Kidney tubule cell (primary cell): ENCODE data around the gene TC2N.
A peak's percentile ranks its signal among the peaks of the same experiment; 100 is the strongest.
"Not testable (repeated sequence)": the region's sequence is repeated elsewhere in the genome, so short reads cannot be mapped to it uniquely, and the experiment has no call there.

Experiments
- DNase-seq: peaks from one replicate; pipeline ENCODE4 v3.0.0-alpha.2; 2018; ENCODE audit warnings: low spot score

Gene TC2N

GRCh38 chr14:91889477-91890211 lies 22.3 kb upstream of the TC2N start:
- DNase-seq: no peak

- DNase-seq: peak; percentile 81
These were observed 21.5 kb upstream of the TC2N start for GRCh38 chr14:91888641-91889476.

GRCh38 chr14:91886961-91887360 lies 19.6 kb upstream of the TC2N start:
- DNase-seq: no peak

GRCh38 chr14:91885839-91886238 lies 18.5 kb upstream of the TC2N start:
- no peak for DNase-seq

- DNase-seq: no peak
These were observed 17.9 kb upstream of the TC2N start for GRCh38 chr14:91885113-91885712.

GRCh38 chr14:91884664-91885063 lies 17.3 kb upstream of the TC2N start:
- no peak for DNase-seq

GRCh38 chr14:91883753-91884152 lies 16.4 kb upstream of the TC2N start:
- DNase-seq: no peak

GRCh38 chr14:91882776-91883175 lies 15.4 kb upstream of the TC2N start:
- no peak for DNase-seq

- DNase-seq: no peak
These were observed 15.0 kb upstream of the TC2N start for GRCh38 chr14:91882369-91882768.

- no peak for DNase-seq
These were observed 11.9 kb upstream of the TC2N start for GRCh38 chr14:91879196-91879595.

- DNase-seq: no peak
These were observed 10.9 kb upstream of the TC2N start for GRCh38 chr14:91878274-91878673.

GRCh38 chr14:91877376-91877915 lies 10.1 kb upstream of the TC2N start:
- no peak for DNase-seq

- no peak for DNase-seq
These were observed 9.2 kb upstream of the TC2N start for GRCh38 chr14:91876492-91876891.

GRCh38 chr14:91875525-91876286 lies 8.4 kb upstream of the TC2N start:
- DNase-seq: no peak

- DNase-seq: peak; percentile 94
These were observed 6.4 kb upstream of the TC2N start for GRCh38 chr14:91873471-91874415.

- peak; percentile 73 for DNase-seq
These were observed 5.5 kb upstream of the TC2N start for GRCh38 chr14:91872517-91873470.

GRCh38 chr14:91872011-91872501 lies 4.7 kb upstream of the TC2N start:
- DNase-seq: peak; percentile 37

GRCh38 chr14:91871401-91871800 lies 4.1 kb upstream of the TC2N start:
- not testable (repeated sequence) for DNase-seq

GRCh38 chr14:91870890-91871289 lies 3.6 kb upstream of the TC2N start:
- DNase-seq: no peak
